ENCODE measurements around the gene PCGF6. TPM values are rescaled to one million over a fixed set of nuclear protein-coding genes. Genes with fewer than 3 reads are reported as not detected.

The PCGF6 gene
- total and polyA plus RNA-seq, 11 donors, result 5.3 to 8.5 (median 6.6) TPM

DNA sequence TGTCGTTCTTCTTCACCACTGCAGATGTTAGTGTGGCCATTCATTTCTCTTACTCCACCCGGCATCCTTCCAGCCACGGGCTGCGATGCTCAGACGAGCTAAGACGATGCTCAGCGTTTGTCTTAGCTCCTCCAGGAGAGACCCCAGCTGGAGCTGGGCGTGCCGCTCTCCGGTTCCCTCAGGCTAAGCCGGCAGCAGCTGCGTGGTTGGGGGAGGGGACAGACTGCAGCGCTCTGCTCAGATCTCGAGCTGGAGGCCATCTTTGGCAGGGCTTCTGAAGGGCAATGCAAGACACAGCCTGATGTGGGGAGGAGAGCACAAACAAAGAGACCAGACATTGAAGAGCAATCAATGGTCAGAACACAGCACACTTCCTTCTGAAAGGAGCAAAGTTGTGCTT is 69.2 kb downstream of the PCGF6 start:
- TF ChIP-seq, protein P1, sequence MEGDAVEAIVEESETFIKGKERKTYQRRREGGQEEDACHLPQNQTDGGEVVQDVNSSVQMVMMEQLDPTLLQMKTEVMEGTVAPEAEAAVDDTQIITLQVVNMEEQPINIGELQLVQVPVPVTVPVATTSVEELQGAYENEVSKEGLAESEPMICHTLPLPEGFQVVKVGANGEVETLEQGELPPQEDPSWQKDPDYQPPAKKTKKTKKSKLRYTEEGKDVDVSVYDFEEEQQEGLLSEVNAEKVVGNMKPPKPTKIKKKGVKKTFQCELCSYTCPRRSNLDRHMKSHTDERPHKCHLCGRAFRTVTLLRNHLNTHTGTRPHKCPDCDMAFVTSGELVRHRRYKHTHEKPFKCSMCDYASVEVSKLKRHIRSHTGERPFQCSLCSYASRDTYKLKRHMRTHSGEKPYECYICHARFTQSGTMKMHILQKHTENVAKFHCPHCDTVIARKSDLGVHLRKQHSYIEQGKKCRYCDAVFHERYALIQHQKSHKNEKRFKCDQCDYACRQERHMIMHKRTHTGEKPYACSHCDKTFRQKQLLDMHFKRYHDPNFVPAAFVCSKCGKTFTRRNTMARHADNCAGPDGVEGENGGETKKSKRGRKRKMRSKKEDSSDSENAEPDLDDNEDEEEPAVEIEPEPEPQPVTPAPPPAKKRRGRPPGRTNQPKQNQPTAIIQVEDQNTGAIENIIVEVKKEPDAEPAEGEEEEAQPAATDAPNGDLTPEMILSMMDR (IDR thresholded peaks at IDR 0.05), result no peak
- no peak for TF ChIP-seq POLR2A (IDR thresholded peaks at IDR 0.05)
- ATAC-seq, result peak in 1 of 4 donors; percentile 33

DNA sequence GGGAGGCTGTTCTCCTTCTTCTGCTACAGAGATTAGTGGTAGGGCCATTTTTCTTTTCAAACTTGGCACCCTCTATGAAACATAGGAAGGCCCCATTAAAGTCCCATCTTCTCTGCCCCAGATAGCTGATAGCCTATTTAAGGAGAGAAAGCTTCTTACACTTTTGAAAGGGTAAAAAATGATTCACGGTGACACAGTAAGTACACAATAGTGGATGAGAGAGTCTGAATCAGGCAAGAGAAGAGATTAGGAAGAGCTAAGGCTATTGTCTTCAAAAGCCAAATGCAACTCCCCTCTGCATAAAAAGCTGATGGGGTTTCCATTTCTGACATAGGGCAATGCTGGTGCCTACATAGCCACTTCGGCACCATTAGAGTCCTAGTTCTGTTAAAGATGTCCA is 70.4 kb downstream of the PCGF6 start:
- no peak for DNase-seq
- no peaks in the 10 kb centered on the region for H3K36me3 ChIP-seq
- H3K4me1 ChIP-seq, result peaks cover 0 to 16% (median 7%) of the 10 kb centered on the region in 12 donors
- ATAC-seq, result no peak
- no peak overlapping the region for H3K27ac ChIP-seq
- WGBS, 4 donors, result 85 to 97% (median 91%) methylated on average over 2 of the region's 2 CpGs
- peaks cover 21 to 85% (median 47%) of the 10 kb centered on the region in 9 donors for H3K27me3 ChIP-seq
- intact Hi-C loops (cut with DNase I), result no loop called here
- TF ChIP-seq, protein P1 (IDR thresholded peaks at IDR 0.05), result no peak
- TF ChIP-seq POLR2A (IDR thresholded peaks at IDR 0.05), result no peak
- no peaks in the 10 kb centered on the region for H3K9me3 ChIP-seq
- no peak overlapping the region for H3K4me3 ChIP-seq

More for the DNA sequence above, 69.2 kb downstream of the PCGF6 start:
- Histone ChIP-seq H3K9me3 (no peaks in the 10 kb centered on the region), H3K36me3 (no peaks in the 10 kb centered on the region), H3K4me3 (no peak overlapping the region), H3K4me1 (peaks cover 0 to 14% (median 6%) of the 10 kb centered on the region in 12 donors), H3K27ac (no peak overlapping the region), H3K27me3 (peaks cover 16 to 84% (median 34%) of the 10 kb centered on the region in 9 donors)
- no peak for DNase-seq
- intact Hi-C loops (cut with DNase I), result no loop called here
- 2 to 3% (median 3%) methylated on average over 14 of the region's 14 CpGs for WGBS, 4 donors

DNA sequence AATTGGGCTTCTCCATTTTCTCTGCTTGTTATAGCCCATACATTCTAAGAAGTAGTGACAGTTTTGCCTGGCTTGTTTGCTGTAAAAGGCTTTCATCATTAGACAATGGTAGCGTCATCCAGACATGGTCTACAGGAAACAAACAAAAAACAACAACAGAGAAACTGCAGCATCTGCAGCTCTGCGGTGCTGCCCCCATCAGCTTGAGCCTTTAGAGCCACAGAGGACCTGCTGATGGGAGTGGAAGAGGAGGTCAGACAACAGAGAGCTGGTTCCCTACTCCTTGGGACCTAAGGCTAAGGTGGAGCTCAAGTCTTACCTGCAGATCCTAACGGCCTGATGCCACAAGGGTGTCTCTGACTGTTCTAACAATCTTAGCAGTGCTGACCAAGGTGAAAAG is 70.9 kb downstream of the PCGF6 start:
- no peak overlapping the region for H3K4me3 ChIP-seq
- intact Hi-C loops (cut with DNase I), result no loop called here
- no peaks in the 10 kb centered on the region for H3K9me3 ChIP-seq
- 68 to 75% (median 72%) methylated on average over 3 of the region's 3 CpGs for WGBS, 4 donors
- DNase-seq (no peak), ATAC-seq (no peak)
- H3K4me1 ChIP-seq, result peaks cover 0 to 16% (median 7%) of the 10 kb centered on the region in 12 donors
- H3K36me3 ChIP-seq, result no peaks in the 10 kb centered on the region
- H3K27me3 ChIP-seq, result peaks cover 21 to 85% (median 51%) of the 10 kb centered on the region in 9 donors
- TF ChIP-seq, protein P1 (IDR thresholded peaks at IDR 0.05), result no peak
- no peak for TF ChIP-seq POLR2A (IDR thresholded peaks at IDR 0.05)
- H3K27ac ChIP-seq, result no peak overlapping the region

DNA sequence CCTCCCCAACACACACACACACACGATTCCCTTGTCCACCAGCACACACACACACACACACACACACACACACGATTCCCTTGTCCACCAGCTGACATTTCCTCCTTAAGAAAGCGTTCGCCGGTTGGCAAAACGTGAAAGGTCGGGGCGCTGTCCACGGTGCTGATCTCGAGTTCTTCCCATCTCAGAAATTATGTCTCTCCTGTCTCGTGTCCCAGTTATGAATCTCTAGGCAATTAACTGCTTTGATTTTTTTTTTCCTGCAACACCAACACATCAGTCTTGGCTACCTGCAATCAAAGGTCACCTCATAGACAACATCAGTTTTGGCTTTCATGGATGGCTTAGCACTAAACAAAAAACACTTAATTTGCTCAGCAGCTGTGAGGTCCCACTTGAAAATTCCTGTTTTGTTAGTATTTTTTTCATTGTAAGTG is 72.1 kb downstream of the PCGF6 start:
- Histone ChIP-seq H3K27me3 (peaks cover 21 to 81% (median 52%) of the 10 kb centered on the region in 9 donors), H3K27ac (no peak overlapping the region), H3K36me3 (no peaks in the 10 kb centered on the region), H3K4me1 (peaks cover 0 to 16% (median 7%) of the 10 kb centered on the region in 12 donors), H3K4me3 (no peak overlapping the region), H3K9me3 (no peaks in the 10 kb centered on the region)
- DNase-seq, result peak in 4 of 5 donors; percentile 16 to 45 (median 36)
- intact Hi-C loops (cut with DNase I), result no loop called here
- 2 to 3% (median 2%) methylated on average over 11 of the region's 11 CpGs for WGBS, 4 donors
- ATAC-seq, result no peak
- no peak for TF ChIP-seq POLR2A (IDR thresholded peaks at IDR 0.05)
- TF ChIP-seq, protein P1 (IDR thresholded peaks at IDR 0.05), result no peak
